NB4 (cell line): ENCODE results near the gene PTPRK.

Experiments used
- CTCF ChIP-seq: IDR thresholded peaks from one replicate; pipeline ENCODE4 v1.5.1; 2012; ENCODE audit warnings: low read depth, low read length
- MAX ChIP-seq: IDR thresholded peaks from 2 replicates; pipeline ENCODE4 v1.6.1; 2011; ENCODE audit warnings: low read depth, low read length
- MYC ChIP-seq: IDR thresholded peaks from 2 replicates; pipeline ENCODE4 v1.6.1; 2011; ENCODE audit warnings: low read depth, low read length
- POLR2A ChIP-seq: IDR thresholded peaks from 2 replicates; pipeline ENCODE4 v1.6.1; 2011; ENCODE audit warnings: mild to moderate bottlenecking; ENCODE audit not compliant: insufficient read length; ENCODE audit errors: extremely low read depth

DNA sequence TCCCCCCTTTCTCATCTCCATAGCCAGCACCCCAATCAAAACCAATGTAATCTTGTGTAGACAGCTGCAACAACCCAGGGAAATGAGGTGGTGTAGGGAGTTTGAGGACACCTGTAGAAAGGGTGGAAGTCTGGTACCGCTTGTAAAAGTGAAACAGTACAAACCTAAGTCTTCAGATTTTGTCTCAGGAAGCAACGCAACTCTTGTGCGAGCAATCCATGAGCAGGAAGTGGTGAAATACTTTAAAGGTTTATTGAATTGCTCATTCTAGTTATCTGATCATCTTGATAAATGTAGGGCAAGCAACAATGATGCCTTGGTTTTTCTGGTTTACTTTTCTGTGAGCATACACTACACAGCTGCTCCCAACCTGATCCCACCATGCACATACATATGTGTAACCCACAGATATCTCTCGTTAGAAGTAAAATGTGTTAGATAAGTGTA, 548.4 kb downstream of the PTPRK start:
- TF ChIP-seq CTCF (no peak), MAX (no peak), MYC (no peak), POLR2A (no peak)
